IMR-90 (cell line): ENCODE measurements around the gene GAS5. TPM values are rescaled to one million over a fixed set of nuclear protein-coding genes. Genes with fewer than 3 reads are reported as not detected.
A peak's percentile ranks its signal among the peaks of the same experiment; 100 is the strongest.

Source experiments
- ATAC-seq: fragments of 200-7000 bp; cut with Tn5 transposase; 2 replicates; pipeline ENCODE4 v1.9.1; 2020; ENCODE audit warnings: low read depth, mild to moderate bottlenecking, moderate library complexity
- BruUV-seq: library from RNA; stranded (reverse); fragments of 400-500 nt; replicated peaks from 2 replicates; lab custom pipeline; 2021; lab: Mats Ljungman, UMichigan
- CTCF ChIA-PET: fragments of 300-600 bp; formaldehyde crosslinking; extraction: SDS; loops from one replicate; lab custom pipeline; 2021; ENCODE audit warnings: antibody characterized with exemption; lab: Yijun Ruan, JAX
- POLR2A ChIA-PET: fragments of 300-600 bp; sonication (Branson Sonifier 250); formaldehyde crosslinking; loops from one replicate; lab custom pipeline; 2022; ENCODE audit warnings: antibody characterized with exemption; ENCODE audit not compliant: unreplicated experiment; lab: Charles Lee
- DNase-seq: peaks from one replicate; pipeline ENCODE4 v3.0.0; 2013
- H2AFZ ChIP-seq: replicated peaks from 2 replicates; pipeline ENCODE3; 2013; ENCODE audit warnings: low read length, mild to moderate bottlenecking; ENCODE audit not compliant: poor library complexity
- H2AK5ac ChIP-seq: 2 replicates; pipeline ENCODE4 v1.6.1; 2013; ENCODE audit warnings: low read depth, low read length, inconsistent platforms
- H2AK9ac ChIP-seq: replicated peaks from 2 replicates; pipeline ENCODE3; 2013; ENCODE audit warnings: mild to moderate bottlenecking, low read depth, low read length, moderate library complexity; ENCODE audit not compliant: poor library complexity
- H2BK120ac ChIP-seq: 2 replicates; pipeline ENCODE4 v1.6.1; 2013; ENCODE audit warnings: low read depth, low read length, inconsistent platforms
- H2BK15ac ChIP-seq: 3 replicates; pipeline ENCODE4 v1.6.1; 2013; ENCODE audit warnings: low read depth, low read length, inconsistent platforms
- H2BK20ac ChIP-seq: 2 replicates; pipeline ENCODE4 v1.6.1; 2013; ENCODE audit warnings: low read depth, mild to moderate bottlenecking, inconsistent platforms, low read length, moderate library complexity
- H2BK5ac ChIP-seq: 2 replicates; pipeline ENCODE4 v1.6.1; 2013; ENCODE audit warnings: mild to moderate bottlenecking, low read depth, low read length, inconsistent platforms; ENCODE audit not compliant: poor library complexity, severe bottlenecking
- H3K14ac ChIP-seq: replicated peaks from 2 replicates; pipeline ENCODE4 v1.6.1; 2013; ENCODE audit warnings: low read depth, low read length, inconsistent platforms
- H3K18ac ChIP-seq: 2 replicates; pipeline ENCODE4 v1.6.1; 2013; ENCODE audit warnings: low read depth, low read length, control low read depth
- H3K23ac ChIP-seq: 2 replicates; pipeline ENCODE4 v1.6.1; 2013; ENCODE audit warnings: low read depth, low read length, inconsistent platforms
- H3K27ac ChIP-seq: 2 replicates; pipeline ENCODE4 v1.5.1; 2013; ENCODE audit warnings: mild to moderate bottlenecking, control low read depth, low read length; ENCODE audit not compliant: insufficient read depth
- H3K27me3 ChIP-seq: 2 replicates; pipeline ENCODE4 v1.6.1; 2013; ENCODE audit warnings: low read length; ENCODE audit not compliant: control insufficient read depth, insufficient read depth
- H3K36me3 ChIP-seq: 2 replicates; pipeline ENCODE4 v1.6.1; 2013; ENCODE audit warnings: low read length, mixed read lengths; ENCODE audit not compliant: control insufficient read depth, insufficient read depth
- H3K4ac ChIP-seq: 2 replicates; pipeline ENCODE4 v1.6.1; 2013; ENCODE audit warnings: low read depth, low read length, inconsistent platforms
- H3K4me1 ChIP-seq: 2 replicates; pipeline ENCODE4 v1.6.1; 2013; ENCODE audit warnings: low read length, mixed read lengths; ENCODE audit not compliant: control insufficient read depth, insufficient read depth
- H3K4me2 ChIP-seq: 2 replicates; pipeline ENCODE4 v1.6.1; 2013; ENCODE audit warnings: low read depth, mild to moderate bottlenecking, control low read depth, low read length, moderate library complexity
- H3K4me3 ChIP-seq: 2 replicates; pipeline ENCODE4 v1.5.1; 2013; ENCODE audit warnings: low read depth, mild to moderate bottlenecking, control low read depth, low read length, moderate library complexity; ENCODE audit not compliant: insufficient read depth
- H3K56ac ChIP-seq: 2 replicates; pipeline ENCODE4 v1.6.1; 2013; ENCODE audit warnings: low read length, inconsistent platforms; ENCODE audit not compliant: insufficient read depth; ENCODE audit errors: extremely low read depth
- H3K79me1 ChIP-seq, 2 experiments: 2 replicates each; pipeline ENCODE4 v1.6.1; 2013; ENCODE audit warnings: low read length in 2 of 2, inconsistent platforms in 1 of 2, low read depth in 1 of 2
- H3K9ac ChIP-seq: 2 replicates; pipeline ENCODE4 v1.6.1; 2013; ENCODE audit warnings: low read depth, low read length, control low read depth
- H3K9me1 ChIP-seq: 2 replicates; pipeline ENCODE4 v1.6.1; 2013; ENCODE audit warnings: low read length, inconsistent platforms; ENCODE audit not compliant: insufficient read depth
- H3K9me3 ChIP-seq: 2 replicates; pipeline ENCODE4 v1.6.1; 2013; ENCODE audit warnings: low read length; ENCODE audit not compliant: control insufficient read depth, insufficient read depth
- H4K20me1 ChIP-seq: 2 replicates; pipeline ENCODE4 v1.6.1; 2013; ENCODE audit warnings: low read length, inconsistent platforms; ENCODE audit not compliant: insufficient read depth
- H4K5ac ChIP-seq: 2 replicates; pipeline ENCODE4 v1.6.1; 2013; ENCODE audit warnings: mild to moderate bottlenecking, low read depth, low read length, control low read depth
- H4K8ac ChIP-seq, 2 experiments: 2 replicates each; pipeline ENCODE4 v1.6.1; 2013; ENCODE audit warnings: low read depth in 2 of 2, low read length in 2 of 2, control low read depth in 1 of 2, inconsistent platforms in 1 of 2
- H4K91ac ChIP-seq: 2 replicates; pipeline ENCODE4 v1.6.1; 2013; ENCODE audit warnings: low read depth, low read length, inconsistent platforms; ENCODE audit not compliant: insufficient read depth
- BHLHE40 ChIP-seq: fragments of 150-350 bp; IDR thresholded peaks from 2 replicates; pipeline ENCODE4 v1.6.1; 2016; ENCODE audit warnings: mild to moderate bottlenecking, low read depth, low read length
- CEBPB ChIP-seq: IDR thresholded peaks from 2 replicates; pipeline ENCODE4 v1.6.1; 2012; ENCODE audit warnings: low read depth, low read length, improper control_type of control experiment
- FOS ChIP-seq: fragments of 150-350 bp; IDR thresholded peaks from 2 replicates; pipeline ENCODE4 v1.6.1; 2016; ENCODE audit warnings: low read depth, low read length
- MAFK ChIP-seq: IDR thresholded peaks from 2 replicates; pipeline ENCODE4 v1.6.1; 2012; ENCODE audit warnings: low read depth, low read length, improper control_type of control experiment
- MXI1 ChIP-seq: IDR thresholded peaks from 2 replicates; pipeline ENCODE4 v1.6.1; 2012; ENCODE audit warnings: low read depth, mild to moderate bottlenecking, low read length, moderate library complexity, borderline replicate concordance
- POLR2A ChIP-seq: IDR thresholded peaks from 2 replicates; pipeline ENCODE4 v1.6.1; 2012; ENCODE audit warnings: mild to moderate bottlenecking, low read depth, low read length
- RAD21 ChIP-seq: IDR thresholded peaks from 2 replicates; pipeline ENCODE4 v1.6.1; 2012; ENCODE audit warnings: low read length, improper control_type of control experiment
- RCOR1 ChIP-seq: IDR thresholded peaks from 2 replicates; pipeline ENCODE4 v1.6.1; 2012; ENCODE audit warnings: mild to moderate bottlenecking, low read length, improper control_type of control experiment; ENCODE audit not compliant: insufficient replicate concordance
- RFX5 ChIP-seq: IDR thresholded peaks from 2 replicates; pipeline ENCODE4 v1.8.0; 2012; ENCODE audit warnings: low read depth, mild to moderate bottlenecking, low read length, moderate library complexity
- SMC3 ChIP-seq: fragments of 150-350 bp; IDR thresholded peaks from 2 replicates; pipeline ENCODE4 v1.6.1; 2016; ENCODE audit warnings: low read depth, mild to moderate bottlenecking, antibody characterized with exemption, low read length, moderate library complexity
- WGBS, 2 experiments: methylation state at CpG; one replicate each; pipeline versions ENCODE4 v1.1.5 to v1.1.7; 2013; ENCODE audit warnings: missing lambda C conversion rate in 2 of 2; ENCODE audit not compliant: insufficient read length in 1 of 2; ENCODE audit errors: extremely low coverage in 2 of 2; 5-methylcytosine and 5-hydroxymethylcytosine counted together
- dilution Hi-C: fragments of 300-500 bp; cut with HindIII; formaldehyde crosslinking; loops from one replicate; pipeline ENCODE4 v1.14.3; 2018; ENCODE audit warnings: low sequenced_read_pairs; ENCODE audit not compliant: unreplicated experiment
- in situ Hi-C: fragments of 300-500 bp; cut with MboI; formaldehyde crosslinking; loops from 3 replicates; pipeline ENCODE4 v1.14.3; 2019; ENCODE audit warnings: low sequenced_read_pairs, inconsistent platforms, mixed read lengths
- intact Hi-C: fragments of 100-400 bp; cut with micrococcal nuclease; formaldehyde crosslinking; loops from 2 replicates; pipeline ENCODE4 v1.10.0; 2022
- polyA plus RNA-seq, 3 experiments: library from polyadenylated mRNA; depleted of rRNA; stranded (reverse); fragments of >200 nt; gene quantifications; 2 replicates each; pipeline ENCODE4 v1.2.3, GENCODE V29; 2012; ENCODE audit warnings: low replicate concordance in 1 of 3
- total RNA-seq: library from RNA; depleted of rRNA; stranded (reverse); fragments of >200 nt; gene quantifications from 2 replicates; pipeline ENCODE4 v1.2.3, GENCODE V29; 2012
- TF ChIP-seq, protein P1 (sequence below): fragments of 150-350 bp; IDR thresholded peaks from 2 replicates; pipeline ENCODE4 v1.6.1; 2017; ENCODE audit warnings: mild to moderate bottlenecking, antibody characterized with exemption, low read length, low read depth
- TF ChIP-seq, protein P2 (sequence below): fragments of 150-350 bp; IDR thresholded peaks from 2 replicates; pipeline ENCODE4 v1.6.1; 2016; ENCODE audit warnings: low read depth, mild to moderate bottlenecking, low read length, moderate library complexity, borderline replicate concordance

GAS5 gene
- total and polyA plus RNA-seq, 2 of the 4 experiments (the other 2 are of a cell fraction): 380 to 737 TPM

DNA sequence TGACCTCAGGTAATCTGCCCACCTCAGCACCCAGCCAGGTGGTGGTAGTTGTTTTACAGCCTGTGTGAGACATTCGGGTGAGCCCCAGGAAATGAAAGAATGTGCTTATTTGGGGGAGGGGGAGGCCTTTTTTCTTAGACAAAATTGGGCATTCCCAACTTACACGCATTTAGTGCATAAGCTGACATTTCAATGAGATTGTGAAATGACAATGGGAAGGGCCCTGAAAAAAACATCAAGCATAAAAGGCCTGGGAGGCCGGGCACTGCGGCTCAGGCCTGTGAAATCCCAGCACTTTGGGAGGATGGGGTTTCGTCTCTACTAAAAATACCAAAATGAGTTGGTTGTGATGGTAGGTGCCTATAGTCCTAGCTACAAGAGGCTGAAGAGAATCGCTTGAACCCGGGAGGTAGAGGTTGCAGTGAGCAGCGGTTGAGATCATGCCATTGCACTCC is 5.0 kb downstream of the GAS5 start:
- Histone ChIP-seq H3K27me3 (no peaks in the 10 kb centered on the region), H2BK5ac (no peak overlapping the region), H3K27ac (no peak overlapping the region), H3K79me1 (peaks cover 9 to 35% of the 10 kb centered on the region in 2 experiments; a peak in 3 of 4 replicates), H2AFZ (no peak overlapping the region), H3K4me2 (no peak overlapping the region), H3K18ac (no peak overlapping the region), H3K14ac (no peak overlapping the region; the same call in 1 of the 2 replicates), H4K91ac (no peak overlapping the region), H2BK15ac (no peak overlapping the region), H3K36me3 (peaks cover 44% of the 10 kb centered on the region), H3K9ac (no peak overlapping the region), H3K23ac (no peak overlapping the region), H2AK5ac (no peak overlapping the region), H2BK120ac (no peak overlapping the region), H3K9me3 (no peaks in the 10 kb centered on the region), H3K4me1 (no peaks in the 10 kb centered on the region), H4K5ac (no peak overlapping the region), H3K4me3 (no peak overlapping the region), H3K9me1 (no peaks in the 10 kb centered on the region), H3K56ac (no peak overlapping the region), H4K20me1 (peaks cover 68% of the 10 kb centered on the region), H2BK20ac (no peak overlapping the region), H4K8ac (peak overlapping the region in 1 of 2 experiments; percentile 26; a peak in 1 of 4 replicates), H3K4ac (no peak overlapping the region), H2AK9ac (no peak overlapping the region)
- no TSS peak for BruUV-seq
- in situ Hi-C loops (no loop called here), intact Hi-C loops (no loop called here), dilution Hi-C loops (no loop called here)
- ChIA-PET POLR2A (no interaction called here), CTCF (no interaction called here)
- DNase-seq: no peak
- WGBS, 2 experiments: 86% methylated on average over 2 of the region's 8 CpGs; no CpG with 5 or more reads in 1 of the 2 experiments
- ATAC-seq: no peak
- TF ChIP-seq BHLHE40 (no peak), CEBPB (0 out of 2 replicates have a peak, but pooled peaks have one; percentile 14), FOS (no peak), RAD21 (no peak), POLR2A (peak; percentile 10; the same call in 1 of the 2 replicates), MXI1 (no peak), SMC3 (no peak), RCOR1 (no peak), MAFK (no peak), RFX5 (no peak)
- TF ChIP-seq, protein P1, sequence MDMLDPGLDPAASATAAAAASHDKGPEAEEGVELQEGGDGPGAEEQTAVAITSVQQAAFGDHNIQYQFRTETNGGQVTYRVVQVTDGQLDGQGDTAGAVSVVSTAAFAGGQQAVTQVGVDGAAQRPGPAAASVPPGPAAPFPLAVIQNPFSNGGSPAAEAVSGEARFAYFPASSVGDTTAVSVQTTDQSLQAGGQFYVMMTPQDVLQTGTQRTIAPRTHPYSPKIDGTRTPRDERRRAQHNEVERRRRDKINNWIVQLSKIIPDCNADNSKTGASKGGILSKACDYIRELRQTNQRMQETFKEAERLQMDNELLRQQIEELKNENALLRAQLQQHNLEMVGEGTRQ: no peak
- TF ChIP-seq, protein P2, sequence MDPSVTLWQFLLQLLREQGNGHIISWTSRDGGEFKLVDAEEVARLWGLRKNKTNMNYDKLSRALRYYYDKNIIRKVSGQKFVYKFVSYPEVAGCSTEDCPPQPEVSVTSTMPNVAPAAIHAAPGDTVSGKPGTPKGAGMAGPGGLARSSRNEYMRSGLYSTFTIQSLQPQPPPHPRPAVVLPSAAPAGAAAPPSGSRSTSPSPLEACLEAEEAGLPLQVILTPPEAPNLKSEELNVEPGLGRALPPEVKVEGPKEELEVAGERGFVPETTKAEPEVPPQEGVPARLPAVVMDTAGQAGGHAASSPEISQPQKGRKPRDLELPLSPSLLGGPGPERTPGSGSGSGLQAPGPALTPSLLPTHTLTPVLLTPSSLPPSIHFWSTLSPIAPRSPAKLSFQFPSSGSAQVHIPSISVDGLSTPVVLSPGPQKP: no peak
